ENCODE results near the gene RRP1B.
"Not testable (repeated sequence)": the region's sequence is repeated elsewhere in the genome, so short reads cannot be mapped to it uniquely, and the experiment has no call there.

RRP1B gene

GRCh38 chr21:43659136-43660000, at the start of gene RRP1B, which contains the start of gene HSF2BP:
Gene RRP1B (plus strand): TSS chr21:43659560. CDS start chr21:43659665, 105 bp downstream.
Gene HSF2BP (minus strand): TSS chr21:43659488. CDS start chr21:43658096, 1,392 bp downstream.
- peak; percentile 60 for DNase-seq

- peak; percentile 10 for DNase-seq
Observed at GRCh38 chr21:43611598-43612369, 47.6 kb upstream of the RRP1B start.

- no peak for DNase-seq
Observed at GRCh38 chr21:43613755-43614638, 45.4 kb upstream of the RRP1B start.

GRCh38 chr21:43614839-43615238, 44.5 kb upstream of the RRP1B start:
- DNase-seq = no peak

GRCh38 chr21:43616861-43617260, 42.5 kb upstream of the RRP1B start:
- DNase-seq = not testable (repeated sequence)

GRCh38 chr21:43618940-43619339, 40.4 kb upstream of the RRP1B start:
- no peak for DNase-seq

GRCh38 chr21:43619344-43619743, 40.0 kb upstream of the RRP1B start:
- DNase-seq = no peak

GRCh38 chr21:43619856-43620255, 39.5 kb upstream of the RRP1B start:
- no peak for DNase-seq

- no peak for DNase-seq
Observed at GRCh38 chr21:43622796-43623195, 36.6 kb upstream of the RRP1B start.

GRCh38 chr21:43623588-43623987, 35.8 kb upstream of the RRP1B start:
- DNase-seq = no peak

- DNase-seq = no peak
Observed at GRCh38 chr21:43624339-43624738, 35.0 kb upstream of the RRP1B start.

GRCh38 chr21:43626390-43626789, 33.0 kb upstream of the RRP1B start:
- no peak for DNase-seq

GRCh38 chr21:43627527-43627926, 31.8 kb upstream of the RRP1B start:
- DNase-seq = no peak

GRCh38 chr21:43631411-43632107, 27.8 kb upstream of the RRP1B start:
- DNase-seq = no peak

GRCh38 chr21:43632373-43632905, 26.9 kb upstream of the RRP1B start:
- DNase-seq = no peak

- no peak for DNase-seq
Observed at GRCh38 chr21:43634618-43635017, 24.7 kb upstream of the RRP1B start.

- DNase-seq = no peak
Observed at GRCh38 chr21:43635436-43635835, 23.9 kb upstream of the RRP1B start.

- DNase-seq = no peak
Observed at GRCh38 chr21:43637530-43638158, 21.7 kb upstream of the RRP1B start.

- no peak for DNase-seq
Observed at GRCh38 chr21:43639470-43640353, 19.6 kb upstream of the RRP1B start.

- DNase-seq = no peak
Observed at GRCh38 chr21:43640400-43640799, 19.0 kb upstream of the RRP1B start.
